Measurements from ENCODE around the gene CRHR1. TPM values are rescaled to one million over a fixed set of nuclear protein-coding genes. Genes with fewer than 3 reads are reported as not detected.

CRHR1 gene
- total and polyA plus RNA-seq, 10 donors: 0.22 TPM; not detected in 9

GRCh38 chr17:45837603-45838002 is 53.5 kb downstream of the CRHR1 start:
- intact Hi-C loops (cut with DNase I; ENCODE audit: low total_unique reads): no loop called here
- no peak for DNase-seq
- Histone ChIP-seq H3K9me3 (no peaks in the 10 kb centered on the region), H3K36me3 (no peaks in the 10 kb centered on the region), H3K27me3 (replicated peaks in 1 of 7) (peaks cover 0 to 46% (median 0%) of the 10 kb centered on the region in 7 donors), H3K4me1 (no peaks in the 10 kb centered on the region), H3K4me3 (no peak overlapping the region), H3K27ac (no peak overlapping the region)
- 83 to 100% (median 91%) methylated on average over 2 to 9 of the region's 9 CpGs for WGBS, 5 donors
- TF ChIP-seq CTCF (IDR thresholded peaks at IDR 0.05 in 8 of 11, conservative IDR thresholded peaks at IDR 0.05 in 3 of 11): no peak
- TF ChIP-seq POLR2A (IDR thresholded peaks at IDR 0.05): no peak
- no peak for TF ChIP-seq POLR2AphosphoS5 (IDR thresholded peaks at IDR 0.05)

- 74 to 89% (median 80%) methylated on average over 8 of the region's 8 CpGs for WGBS, 5 donors
- no peak overlapping the region for H3K27ac ChIP-seq
- intact Hi-C loops (cut with DNase I; ENCODE audit: low total_unique reads): no loop called here
- peaks cover 0 to 36% (median 0%) of the 10 kb centered on the region in 7 donors for H3K27me3 ChIP-seq (replicated peaks in 1 of 7)
- no peaks in the 10 kb centered on the region for H3K9me3 ChIP-seq
- no peak overlapping the region for H3K4me3 ChIP-seq
- no peak for DNase-seq
- TF ChIP-seq POLR2AphosphoS5 (IDR thresholded peaks at IDR 0.05) (no peak), POLR2A (IDR thresholded peaks at IDR 0.05) (no peak), CTCF (IDR thresholded peaks at IDR 0.05 in 8 of 11, conservative IDR thresholded peaks at IDR 0.05 in 3 of 11) (no peak)
- H3K36me3 ChIP-seq: no peaks in the 10 kb centered on the region
- H3K4me1 ChIP-seq: no peaks in the 10 kb centered on the region
Measured at GRCh38 chr17:45838751-45839295, 54.7 kb downstream of the CRHR1 start.

- intact Hi-C loops (cut with DNase I; ENCODE audit: low total_unique reads): no loop called here
- Histone ChIP-seq H3K27ac (no peak overlapping the region), H3K4me1 (no peaks in the 10 kb centered on the region), H3K9me3 (no peaks in the 10 kb centered on the region), H3K4me3 (no peak overlapping the region), H3K36me3 (no peaks in the 10 kb centered on the region), H3K27me3 (replicated peaks in 1 of 7) (peaks cover 0 to 36% (median 0%) of the 10 kb centered on the region in 7 donors)
- WGBS, 5 donors: 78 to 85% (median 85%) methylated on average over 4 of the region's 4 CpGs
- DNase-seq: no peak
- TF ChIP-seq POLR2A (IDR thresholded peaks at IDR 0.05) (no peak), CTCF (IDR thresholded peaks at IDR 0.05 in 8 of 11, conservative IDR thresholded peaks at IDR 0.05 in 3 of 11) (no peak), POLR2AphosphoS5 (IDR thresholded peaks at IDR 0.05) (no peak)
Measured at GRCh38 chr17:45839442-45839841, 55.3 kb downstream of the CRHR1 start.

- Histone ChIP-seq H3K4me3 (no peak overlapping the region), H3K36me3 (no peaks in the 10 kb centered on the region), H3K4me1 (no peaks in the 10 kb centered on the region), H3K9me3 (no peaks in the 10 kb centered on the region), H3K27ac (no peak overlapping the region), H3K27me3 (replicated peaks in 1 of 7) (peaks cover 0 to 26% (median 0%) of the 10 kb centered on the region in 7 donors)
- intact Hi-C loops (cut with DNase I; ENCODE audit: low total_unique reads): no loop called here
- no peak for DNase-seq
- 76 to 87% (median 82%) methylated on average over 9 of the region's 9 CpGs for WGBS, 5 donors
- TF ChIP-seq CTCF (IDR thresholded peaks at IDR 0.05 in 8 of 11, conservative IDR thresholded peaks at IDR 0.05 in 3 of 11): no peak
Measured at GRCh38 chr17:45841186-45841585, 57.1 kb downstream of the CRHR1 start.

All from spleen (tissue), 11 donors.